Neural progenitor cell (in vitro differentiated cells): Measurements from ENCODE around the gene SCN1A.

ENCODE experiments used
- CTCF ChIP-seq: fragments of 200-600 bp; sonication (generic); IDR thresholded peaks from 2 replicates; pipeline ENCODE4 v1.5.1; 2017; ENCODE audit warnings: antibody characterized with exemption, mild to moderate bottlenecking
- EZH2 ChIP-seq: fragments of 200-600 bp; sonication (generic); IDR thresholded peaks from 2 replicates; pipeline ENCODE4 v1.6.1; 2017; ENCODE audit warnings: antibody characterized with exemption, mild to moderate bottlenecking, moderate library complexity
- EZH2phosphoT487 ChIP-seq: fragments of 200-600 bp; sonication (generic); IDR thresholded peaks from 2 replicates; pipeline ENCODE4 v1.6.1; 2017; ENCODE audit warnings: antibody characterized with exemption

GRCh38 chr2:166057370-166058164 is 70.3 kb downstream of the SCN1A start:
- peak; percentile 76 for TF ChIP-seq CTCF
- TF ChIP-seq EZH2: no peak
- no peak for TF ChIP-seq EZH2phosphoT487
